Activated CD4-positive, alpha-beta memory T cell treated with anti-CD3 and anti-CD28 coated beads for 36 hours (primary cell): ENCODE data around the gene GOLGA6L9. TPM values are rescaled to one million over a fixed set of nuclear protein-coding genes. Genes with fewer than 3 reads are reported as not detected.
A peak's percentile ranks its signal among the peaks of the same experiment; 100 is the strongest.
"Not testable (repeated sequence)": the region's sequence is repeated elsewhere in the genome, so short reads cannot be mapped to it uniquely, and the experiment has no call there.

Experiments used
- CTCF ChIA-PET: fragments of 350-600 bp; sonication (Branson Sonifier 250); formaldehyde crosslinking; loops from one replicate; lab custom pipeline; 2021; ENCODE audit warnings: antibody characterized with exemption, inconsistent platforms; lab: Charles Lee
- POLR2A ChIA-PET: fragments of 350-600 bp; sonication (Branson Sonifier 250); formaldehyde crosslinking; loops from one replicate; lab custom pipeline; 2021; ENCODE audit warnings: antibody characterized with exemption; lab: Charles Lee
- DNase-seq: peaks from one replicate; pipeline ENCODE4 v3.0.0-alpha.2; 2020
- H3K27ac Mint-ChIP-seq: one replicate; pipeline ENCODE4 v1.8.0; 2021; ENCODE audit warnings: mixed read lengths
- H3K27me3 Mint-ChIP-seq: one replicate; pipeline ENCODE4 v1.8.0; 2021; ENCODE audit warnings: mixed read lengths
- H3K36me3 Mint-ChIP-seq: one replicate; pipeline ENCODE4 v1.8.0; 2021; ENCODE audit warnings: mixed read lengths
- H3K4me1 Mint-ChIP-seq: one replicate; pipeline ENCODE4 v1.8.0; 2021; ENCODE audit warnings: low read depth, mixed read lengths
- H3K4me3 Mint-ChIP-seq: one replicate; pipeline ENCODE4 v1.8.0; 2021; ENCODE audit warnings: mild to moderate bottlenecking, mixed read lengths
- H3K9me3 Mint-ChIP-seq: one replicate; pipeline ENCODE4 v1.8.0; 2021; ENCODE audit warnings: mixed read lengths
- intact Hi-C: fragments of 100-400 bp; cut with micrococcal nuclease; formaldehyde crosslinking; loops from one replicate; pipeline ENCODE4 v1.15.1; 2023
- total RNA-seq, 2 experiments: library from RNA; stranded (reverse); gene quantifications; one replicate each; pipeline ENCODE4 v1.2.3, GENCODE V29; 2021

The GOLGA6L9 gene
- total RNA-seq, 2 experiments from 2014 or later = 1.8 to 1.9 TPM

DNA sequence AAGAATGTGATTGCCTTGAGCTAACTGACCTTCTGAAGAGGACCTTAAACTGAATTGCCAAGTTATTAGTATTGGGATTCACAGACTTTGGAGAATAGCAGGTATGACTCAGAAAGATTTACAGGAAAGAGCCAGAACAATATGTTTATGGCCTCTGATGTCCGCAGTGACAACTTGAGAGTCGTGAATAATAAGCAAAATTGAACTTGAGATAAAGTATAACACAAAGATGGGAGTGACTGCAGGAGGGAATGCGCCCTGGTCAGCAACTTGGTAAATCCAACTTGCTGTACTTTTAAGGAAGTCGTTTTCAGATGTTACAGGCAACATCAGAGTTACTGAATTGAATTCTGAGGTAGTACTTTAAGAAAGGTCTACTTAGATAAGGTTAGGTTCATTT lies 19.3 kb upstream of the GOLGA6L9 start:
- H3K36me3 Mint-ChIP-seq, H3K4me1 Mint-ChIP-seq, H3K27me3 Mint-ChIP-seq, H3K27ac Mint-ChIP-seq, H3K4me3 Mint-ChIP-seq, H3K9me3 Mint-ChIP-seq, intact Hi-C loops, POLR2A ChIA-PET, CTCF ChIA-PET, DNase-seq: not testable (repeated sequence)

DNA sequence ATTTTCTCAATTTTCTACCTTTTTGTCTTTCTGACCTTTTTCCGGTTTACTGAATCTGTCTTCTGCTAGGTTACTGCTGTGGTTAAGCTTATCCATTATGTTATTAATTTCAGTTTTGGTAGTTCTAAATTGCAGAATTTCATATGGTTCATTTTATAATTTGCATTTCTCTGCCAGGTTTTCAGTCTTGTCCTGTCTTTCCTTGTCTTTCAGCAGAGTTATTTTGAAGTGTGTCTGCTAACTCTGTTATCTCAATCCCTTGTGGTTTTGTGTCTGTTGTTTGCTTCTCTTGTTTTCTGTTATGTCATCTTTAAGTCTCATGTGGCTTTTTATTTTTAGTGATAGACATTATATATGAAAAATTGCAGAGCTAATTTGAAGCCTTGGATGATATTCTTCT lies 18.0 kb upstream of the GOLGA6L9 start:
- intact Hi-C loops, H3K27ac Mint-ChIP-seq, H3K9me3 Mint-ChIP-seq, CTCF ChIA-PET, H3K4me1 Mint-ChIP-seq, H3K27me3 Mint-ChIP-seq, H3K36me3 Mint-ChIP-seq, DNase-seq, H3K4me3 Mint-ChIP-seq: not testable (repeated sequence)
- POLR2A ChIA-PET = interaction anchor here (0.6 kb wide), 1 partner anchor 1457 kb away, joined by 3 read pairs; no protein-coding TSS in a partner anchor

DNA sequence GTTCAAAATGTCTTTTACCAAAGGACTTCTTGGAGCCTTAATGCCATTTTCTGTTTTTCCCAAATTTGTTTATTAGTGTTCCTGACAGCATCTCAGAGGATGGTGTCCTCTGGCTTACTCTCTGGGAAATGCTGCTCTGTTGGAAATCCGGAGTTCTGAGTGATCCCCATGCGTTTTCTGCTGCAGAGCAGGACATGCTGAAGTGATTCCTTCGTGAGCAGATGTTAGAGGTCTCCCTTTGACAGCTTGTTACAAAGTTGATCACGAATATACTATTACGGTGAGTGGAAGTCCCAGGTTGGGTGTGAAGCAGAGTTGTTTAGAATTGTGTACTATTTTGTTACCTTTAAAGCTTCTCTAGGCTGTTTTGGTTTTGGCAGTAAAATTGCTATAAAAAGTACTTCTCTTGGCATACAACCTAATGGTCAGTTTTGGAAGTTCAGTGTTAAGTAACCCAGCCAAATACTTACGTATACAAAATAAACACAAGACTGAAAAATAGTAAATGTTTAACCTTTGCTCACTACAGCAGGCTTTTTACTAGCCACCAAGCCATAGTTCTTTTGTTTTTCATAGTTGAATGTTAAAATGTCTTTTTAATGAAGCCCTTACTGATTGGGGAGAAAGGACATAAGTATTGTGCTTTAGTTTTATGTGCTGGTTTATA lies 15.0 kb upstream of the GOLGA6L9 start:
- H3K4me3 Mint-ChIP-seq, CTCF ChIA-PET, H3K27ac Mint-ChIP-seq, H3K9me3 Mint-ChIP-seq, intact Hi-C loops, POLR2A ChIA-PET, DNase-seq, H3K27me3 Mint-ChIP-seq, H3K4me1 Mint-ChIP-seq: not testable (repeated sequence)
- H3K36me3 Mint-ChIP-seq = peaks cover 11% of the 10 kb centered on the region

DNA sequence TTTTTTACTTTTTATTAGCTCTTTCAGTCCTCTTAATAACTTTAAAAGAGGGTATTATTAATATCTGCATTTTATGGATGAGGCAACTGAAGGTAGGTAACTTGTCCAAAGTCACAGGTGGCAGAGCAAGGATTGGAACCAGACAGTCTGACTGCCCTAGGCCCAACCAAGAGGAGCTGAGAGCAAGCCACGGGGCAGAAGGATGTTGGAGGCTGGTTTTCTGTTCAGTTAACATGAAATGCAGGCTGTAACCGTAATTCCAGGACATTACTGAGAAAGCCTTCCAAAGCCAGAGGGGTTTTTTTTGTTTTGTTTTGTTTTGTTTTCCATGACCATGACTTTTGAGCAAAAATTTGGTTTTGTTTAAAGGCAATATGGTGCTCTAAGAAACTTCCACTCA lies 9.1 kb upstream of the GOLGA6L9 start:
- H3K36me3 Mint-ChIP-seq, POLR2A ChIA-PET, intact Hi-C loops, DNase-seq, H3K9me3 Mint-ChIP-seq, H3K27me3 Mint-ChIP-seq, H3K4me3 Mint-ChIP-seq, H3K4me1 Mint-ChIP-seq, CTCF ChIA-PET: not testable (repeated sequence)
- peak overlapping the region; percentile 79 for H3K27ac Mint-ChIP-seq

DNA sequence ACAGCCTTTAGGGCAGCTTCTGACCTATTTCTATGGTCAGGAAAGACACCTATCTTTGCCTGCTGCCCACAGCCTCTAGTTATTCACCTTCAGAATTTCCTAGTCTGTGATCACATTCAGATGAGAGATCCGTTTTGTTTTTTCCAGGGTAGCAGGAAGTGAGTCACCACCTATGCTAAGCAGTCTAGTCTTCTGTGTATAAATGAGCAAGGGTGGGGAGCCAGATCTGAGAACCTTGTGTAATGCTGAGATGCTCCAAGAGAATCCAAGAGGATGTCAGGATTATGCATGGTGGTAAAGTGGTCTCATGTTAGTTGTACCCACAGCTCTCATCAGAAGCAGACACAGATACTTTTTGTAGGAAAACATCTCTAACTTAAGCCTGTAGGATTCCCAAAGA lies 8.7 kb upstream of the GOLGA6L9 start:
- H3K4me1 Mint-ChIP-seq, intact Hi-C loops, H3K36me3 Mint-ChIP-seq, DNase-seq, H3K9me3 Mint-ChIP-seq, H3K27me3 Mint-ChIP-seq, CTCF ChIA-PET, POLR2A ChIA-PET, H3K4me3 Mint-ChIP-seq, H3K27ac Mint-ChIP-seq: not testable (repeated sequence)

DNA sequence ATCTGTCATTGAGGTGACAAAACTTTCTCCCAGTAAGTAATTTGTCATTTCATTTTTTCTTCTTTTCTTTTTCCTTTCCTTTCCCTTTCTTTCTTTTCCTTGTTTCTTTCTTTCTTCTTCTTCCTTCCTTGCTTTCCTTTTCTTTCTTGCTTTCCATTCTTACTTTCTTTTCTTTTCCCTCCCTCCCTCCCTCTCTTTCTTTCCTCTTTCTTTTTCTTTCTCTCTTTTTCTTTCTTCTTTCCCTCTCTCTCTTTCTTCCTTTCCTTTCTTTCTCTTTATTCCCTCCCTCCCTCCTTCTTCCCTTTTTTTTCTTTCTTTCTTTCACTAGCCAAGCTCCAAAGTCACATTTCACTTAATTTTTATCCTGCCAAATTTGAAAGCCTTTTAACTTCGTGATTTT lies 2.5 kb upstream of the GOLGA6L9 start:
- DNase-seq, H3K36me3 Mint-ChIP-seq, H3K4me1 Mint-ChIP-seq, CTCF ChIA-PET, intact Hi-C loops, POLR2A ChIA-PET, H3K9me3 Mint-ChIP-seq, H3K27me3 Mint-ChIP-seq, H3K4me3 Mint-ChIP-seq, H3K27ac Mint-ChIP-seq: not testable (repeated sequence)

DNA sequence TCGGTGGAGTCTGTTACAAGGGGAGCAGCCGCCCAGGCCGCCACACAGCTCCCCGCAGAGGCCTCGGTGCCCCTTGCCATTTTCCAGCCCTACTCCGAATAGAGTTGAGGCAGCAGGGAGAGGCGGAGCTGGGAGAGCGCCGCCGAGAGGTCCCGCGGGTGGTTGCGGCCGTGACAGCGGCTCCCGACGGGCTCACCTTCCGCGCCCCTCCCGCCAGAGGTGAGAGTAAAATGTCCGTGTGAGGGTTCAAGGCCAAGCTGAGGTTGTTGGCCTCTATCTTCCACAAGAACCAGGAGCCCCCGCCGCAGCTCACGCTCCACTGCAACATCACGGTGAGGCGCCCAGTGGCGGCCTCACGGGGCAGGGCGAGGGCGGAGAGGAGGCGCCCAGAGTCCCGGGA lies 15.8 kb downstream of the GOLGA6L9 start:
- DNase-seq = peak; percentile 55
- H3K36me3 Mint-ChIP-seq, CTCF ChIA-PET, H3K9me3 Mint-ChIP-seq, intact Hi-C loops, H3K4me1 Mint-ChIP-seq, POLR2A ChIA-PET, H3K27ac Mint-ChIP-seq, H3K27me3 Mint-ChIP-seq, H3K4me3 Mint-ChIP-seq: not testable (repeated sequence)

DNA sequence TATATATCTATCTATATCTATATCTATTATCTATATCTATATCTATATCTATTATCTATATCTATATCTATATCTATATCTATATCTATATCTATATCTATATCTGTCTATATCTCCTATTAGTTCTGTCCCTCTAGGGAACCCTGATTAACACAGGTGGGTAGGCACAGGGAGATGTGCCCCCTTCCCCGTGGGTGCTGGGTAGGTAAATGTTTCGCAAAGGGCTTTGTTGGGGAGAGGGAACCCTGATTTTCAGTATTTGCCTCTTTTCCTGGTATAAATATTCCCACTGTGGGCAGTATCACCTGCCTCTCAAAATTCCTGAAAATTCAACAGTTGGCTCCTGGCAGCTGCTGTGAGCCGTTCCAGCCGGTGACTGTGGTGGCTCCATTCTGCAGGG lies 27.7 kb downstream of the GOLGA6L9 start:
- H3K27me3 Mint-ChIP-seq, H3K4me1 Mint-ChIP-seq, intact Hi-C loops, CTCF ChIA-PET, H3K9me3 Mint-ChIP-seq, POLR2A ChIA-PET, H3K4me3 Mint-ChIP-seq, DNase-seq, H3K36me3 Mint-ChIP-seq, H3K27ac Mint-ChIP-seq: not testable (repeated sequence)

DNA sequence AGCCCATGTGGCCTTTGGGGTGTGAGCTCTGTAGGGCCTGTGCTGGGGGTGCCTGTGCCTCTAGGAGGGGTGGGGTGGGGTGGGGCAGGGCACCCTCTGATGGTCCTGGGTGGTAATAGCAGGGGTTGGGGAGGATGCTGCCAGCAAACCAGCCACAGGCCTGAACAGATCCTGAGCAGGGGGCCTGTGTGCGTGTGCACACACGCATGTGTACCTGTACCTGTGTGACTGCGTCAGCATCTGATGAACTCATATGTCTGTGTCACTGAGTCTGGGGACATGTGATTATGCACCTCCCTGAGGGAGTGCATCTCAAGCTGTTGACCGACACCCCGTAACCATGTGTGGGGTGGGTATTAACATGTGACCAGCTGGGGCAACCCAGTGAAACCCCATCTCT lies 36.0 kb downstream of the GOLGA6L9 start:
- DNase-seq, H3K9me3 Mint-ChIP-seq, POLR2A ChIA-PET, intact Hi-C loops, H3K36me3 Mint-ChIP-seq, H3K27me3 Mint-ChIP-seq, H3K27ac Mint-ChIP-seq, H3K4me1 Mint-ChIP-seq, CTCF ChIA-PET, H3K4me3 Mint-ChIP-seq: not testable (repeated sequence)

DNA sequence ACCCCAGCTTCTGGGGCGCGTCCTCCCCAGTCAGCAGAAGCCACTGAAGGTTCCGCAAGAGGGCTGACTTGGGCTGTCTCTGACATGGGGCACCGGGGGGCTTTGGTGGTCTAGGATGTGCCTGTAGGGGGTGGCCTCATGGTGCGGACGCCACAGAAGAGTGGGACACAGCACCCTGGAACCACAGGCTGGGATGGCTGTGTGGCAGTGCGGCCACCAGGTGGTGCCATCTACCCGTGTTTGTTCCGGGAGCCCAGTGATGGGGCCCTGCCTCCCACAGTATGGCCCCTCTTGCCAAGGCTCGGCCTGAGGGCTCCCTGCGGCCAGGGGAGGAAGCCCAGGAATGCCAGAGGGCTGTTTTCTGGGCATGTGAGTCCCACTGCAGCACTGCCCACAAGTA lies 38.6 kb downstream of the GOLGA6L9 start:
- H3K4me1 Mint-ChIP-seq, H3K36me3 Mint-ChIP-seq, H3K9me3 Mint-ChIP-seq, POLR2A ChIA-PET, H3K27me3 Mint-ChIP-seq, DNase-seq, H3K27ac Mint-ChIP-seq, CTCF ChIA-PET, intact Hi-C loops, H3K4me3 Mint-ChIP-seq: not testable (repeated sequence)

DNA sequence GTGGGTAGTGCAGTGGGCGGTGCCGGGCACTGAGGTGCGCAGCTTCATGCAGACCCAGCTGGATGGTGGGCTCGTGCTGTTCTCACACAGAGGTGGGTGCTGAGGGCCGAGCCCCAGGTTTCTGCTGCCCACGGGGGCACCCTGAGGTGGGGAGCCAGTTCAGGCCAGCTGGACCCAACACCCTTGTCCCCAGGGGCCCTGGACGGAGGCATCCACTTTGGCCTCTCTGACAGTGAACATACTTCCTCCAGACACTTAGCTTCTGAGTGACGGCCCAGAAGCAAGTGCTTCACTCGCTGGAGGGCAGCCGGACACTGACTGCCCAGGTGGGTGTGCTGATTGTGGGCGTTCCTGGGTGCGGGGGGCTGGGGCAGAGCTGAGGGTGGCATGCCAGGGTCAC lies 39.8 kb downstream of the GOLGA6L9 start:
- H3K36me3 Mint-ChIP-seq, intact Hi-C loops, H3K4me1 Mint-ChIP-seq, H3K27me3 Mint-ChIP-seq, H3K27ac Mint-ChIP-seq, H3K4me3 Mint-ChIP-seq, POLR2A ChIA-PET, DNase-seq, CTCF ChIA-PET, H3K9me3 Mint-ChIP-seq: not testable (repeated sequence)

DNA sequence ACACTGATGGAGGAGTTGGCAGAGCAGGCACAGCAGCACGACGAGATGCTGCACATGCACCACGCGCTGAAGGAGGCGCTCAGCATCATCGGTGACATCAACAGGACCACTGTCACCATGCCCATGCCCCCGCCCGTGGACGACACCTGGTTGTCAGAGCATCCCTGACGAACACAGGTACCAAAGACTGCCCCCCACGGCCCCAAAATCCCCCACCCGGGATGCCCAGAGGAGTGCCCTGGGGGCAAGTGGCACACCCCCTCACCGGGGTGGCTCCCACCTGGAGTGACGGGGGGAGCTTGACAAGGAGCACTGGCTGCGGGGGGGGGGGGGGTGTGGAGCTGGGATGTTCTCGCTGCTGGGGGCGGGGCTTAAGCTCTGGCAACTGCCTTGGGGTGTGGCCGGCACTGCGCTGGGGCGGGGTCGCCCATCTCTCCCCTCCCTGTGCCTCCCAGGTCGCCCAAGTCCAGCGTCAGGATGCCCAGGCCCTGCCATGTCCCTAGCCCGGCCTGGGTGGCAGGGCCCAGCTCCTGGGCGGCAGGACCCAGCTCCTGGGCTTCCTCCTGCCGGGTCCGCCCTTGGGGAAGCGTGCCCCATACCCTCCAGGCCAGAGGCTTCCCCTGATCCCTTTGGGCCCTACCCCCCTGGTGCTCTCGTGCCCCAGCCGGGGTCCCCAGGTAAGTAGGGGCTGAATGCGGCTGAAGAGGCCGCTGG lies 42.8 kb downstream of the GOLGA6L9 start:
- H3K4me3 Mint-ChIP-seq, H3K9me3 Mint-ChIP-seq, intact Hi-C loops, H3K27me3 Mint-ChIP-seq, POLR2A ChIA-PET, H3K27ac Mint-ChIP-seq, H3K36me3 Mint-ChIP-seq, CTCF ChIA-PET, H3K4me1 Mint-ChIP-seq, DNase-seq: not testable (repeated sequence)
